Cardiac septum (tissue), 1 donor: ENCODE results near the gene CEP295NL. TPM values are rescaled to one million over a fixed set of nuclear protein-coding genes. Genes with fewer than 3 reads are reported as not detected.
"Not testable (repeated sequence)": the region's sequence is repeated elsewhere in the genome, so short reads cannot be mapped to it uniquely, and the experiment has no call there.

Source experiments
- DNase-seq: peaks from one replicate; pipeline ENCODE4 v3.0.0-alpha.2; 2020; ENCODE audit warnings: low spot score
- intact Hi-C: fragments of 100-400 bp; cut with DNase I; formaldehyde crosslinking; loops from one replicate; pipeline ENCODE4 v1.14.0; 2022
- long read RNA-seq: library from polyadenylated mRNA; unstranded; transcript quantifications from one replicate; pipeline ENCODE4 v2.0.0, GENCODE V29; 2021
- total RNA-seq: library from RNA; stranded (reverse); fragmentation: NEBNext Ultra II Directional; extraction: Animal tissue kit (Norgen Biotek cat#: 25700); gene quantifications from one replicate; pipeline ENCODE4 v1.2.1, GENCODE V29; 2021
- donor health status: DM: no; HTN: no; CAD: no.

CEP295NL gene, protein sequence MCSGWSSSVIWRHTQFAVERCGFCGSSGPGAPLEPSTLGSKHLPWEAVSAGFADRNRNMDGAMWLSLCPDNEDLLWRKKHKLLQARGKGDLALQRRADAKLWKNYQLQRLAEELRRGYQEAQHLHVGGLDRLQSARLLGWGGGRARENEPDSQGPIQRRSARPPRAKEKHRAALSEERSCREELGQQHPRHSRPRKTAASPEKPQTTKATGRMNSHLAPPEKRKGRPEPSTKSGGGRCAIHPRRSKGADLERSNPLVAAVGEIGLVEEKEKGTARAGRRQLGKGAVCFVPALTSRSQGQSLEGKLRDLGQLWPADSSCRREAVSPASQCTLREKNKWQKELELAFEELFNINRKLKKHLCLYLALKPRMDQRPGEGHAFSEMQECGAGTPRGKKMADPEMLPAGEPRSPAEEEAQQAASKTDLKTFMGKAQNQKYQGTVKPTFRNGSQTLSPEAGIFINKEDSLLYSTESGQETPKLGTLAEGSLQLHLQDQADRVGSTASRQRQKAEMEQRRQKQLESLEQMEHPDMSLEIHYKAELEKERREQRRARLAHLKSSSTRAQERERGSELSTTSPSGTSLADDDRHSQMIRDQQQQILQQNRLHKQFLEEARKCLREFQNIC
- 1.6 TPM for total RNA-seq
- long read RNA-seq = 0 reads

DNA sequence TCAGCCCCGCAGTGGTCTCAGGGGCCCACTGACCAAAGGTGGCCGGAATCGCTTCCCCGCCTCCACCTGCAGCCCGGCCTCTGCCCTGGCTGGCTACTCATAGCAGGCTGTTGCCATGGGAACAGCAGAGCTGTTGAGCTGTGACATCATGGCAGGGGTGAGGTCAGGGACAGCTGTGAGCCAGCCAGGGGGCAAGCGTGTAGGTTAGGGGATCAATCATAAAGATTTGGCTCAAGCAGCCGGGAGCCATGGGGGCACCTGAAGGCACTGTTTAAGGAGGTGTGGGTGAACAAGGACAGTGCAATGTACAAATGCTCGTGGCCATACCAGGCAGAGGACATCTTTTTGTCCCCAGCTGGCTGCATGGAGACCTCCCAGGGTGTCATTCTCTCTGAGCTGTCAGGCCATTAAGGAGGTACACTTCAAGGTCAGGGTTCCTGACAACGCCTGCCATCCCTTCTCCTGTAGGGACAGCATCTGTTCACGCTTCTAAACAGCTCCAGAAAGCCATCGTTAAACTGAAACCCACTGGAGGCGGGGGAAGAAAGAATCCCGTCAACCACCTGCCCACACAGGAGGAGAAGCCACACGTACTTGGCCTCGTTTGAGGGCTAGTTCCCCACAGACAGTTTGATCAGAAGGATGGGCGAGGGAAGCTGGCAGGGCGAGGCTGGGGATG lies at the start of gene CEP295NL:
TSS of gene CEP295NL (minus strand) at position 101 of the 679 bp plus-strand sequence. CDS start 1,373 bp downstream, outside the sequence.
- DNase-seq = no peak
- intact Hi-C loops = no loop called here

- intact Hi-C loops = no loop called here
- DNase-seq = no peak
Measured at GRCh38 chr17:78952706-78953105, 49.7 kb upstream of the CEP295NL start.

DNA sequence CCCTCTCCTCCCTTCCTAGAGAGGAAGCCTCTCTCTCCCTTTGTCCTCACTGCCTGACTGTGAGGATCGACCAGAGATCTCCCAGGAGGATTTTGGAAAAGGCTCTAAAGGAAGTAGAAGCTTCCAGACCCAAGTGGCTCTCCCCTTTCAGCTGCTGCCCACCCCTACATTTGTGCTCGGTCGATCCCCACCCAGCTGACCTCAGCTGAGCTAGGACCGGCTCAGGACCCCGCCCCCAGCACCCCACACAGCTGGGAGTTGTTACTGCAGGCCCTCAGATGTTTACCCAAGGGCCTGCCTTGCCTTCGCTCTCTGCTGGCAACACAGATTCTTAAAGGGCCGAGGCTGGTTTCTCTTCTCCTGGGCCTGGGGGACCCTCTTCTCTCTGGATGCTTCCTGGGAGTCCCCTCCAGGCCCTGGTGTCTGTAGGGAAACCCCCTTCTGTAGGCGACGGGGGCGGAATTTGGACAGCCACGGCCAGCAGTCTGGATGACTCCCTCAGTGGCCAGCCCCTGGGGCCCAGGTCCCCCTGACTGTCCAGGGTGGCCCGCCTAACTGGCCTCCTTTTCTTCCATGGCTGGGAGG lies 49.1 kb upstream of the CEP295NL start:
- DNase-seq = no peak
- intact Hi-C loops = no loop called here

GRCh38 chr17:78950870-78951269 lies 47.9 kb upstream of the CEP295NL start:
- intact Hi-C loops = no loop called here
- no peak for DNase-seq

DNA sequence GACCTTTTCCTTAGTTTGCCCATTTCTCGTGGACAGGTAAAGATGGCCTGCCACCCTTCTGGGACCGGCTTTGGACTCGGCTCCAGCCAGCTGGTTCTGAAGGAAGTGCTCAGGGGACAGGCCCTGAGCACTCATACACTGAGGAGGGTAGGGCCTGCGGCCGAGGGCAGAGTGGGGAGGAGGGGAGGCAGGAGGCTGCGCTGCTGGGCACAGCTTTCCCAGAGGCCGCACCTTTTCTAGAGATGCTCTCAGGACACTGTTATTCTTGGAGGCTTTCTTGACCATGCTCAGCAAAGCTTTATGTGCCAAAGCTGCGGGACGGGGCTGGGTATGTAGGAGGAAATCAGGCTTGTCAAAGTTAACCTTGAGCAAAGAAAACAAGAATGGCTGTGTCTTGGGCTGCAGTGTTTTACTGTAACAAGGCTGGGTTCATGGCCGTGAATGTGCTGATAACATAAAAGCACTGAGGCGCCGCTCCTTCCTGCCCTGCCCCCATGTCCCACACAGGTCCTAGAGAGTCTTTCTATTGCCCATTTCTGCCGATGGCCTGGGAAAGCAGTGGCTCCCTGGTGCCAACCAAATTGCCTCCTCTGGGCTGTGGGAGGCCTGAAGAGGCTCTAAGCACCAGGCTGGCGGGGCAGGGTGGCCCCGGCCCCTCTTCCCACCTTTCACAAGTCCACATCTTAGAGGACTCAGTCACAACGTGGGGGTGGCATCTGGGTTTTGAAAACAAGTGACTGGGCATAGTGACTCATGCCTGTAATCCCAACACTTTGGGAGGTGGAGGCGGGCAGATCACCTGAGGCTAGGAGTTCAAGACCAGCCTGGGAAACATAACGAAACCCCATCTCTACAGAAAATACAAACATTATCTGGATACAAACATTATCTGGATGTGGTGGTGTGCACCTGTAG lies 44.5 kb upstream of the CEP295NL start:
- intact Hi-C loops = no loop called here
- DNase-seq = no peak

- intact Hi-C loops = no loop called here
- no peak for DNase-seq
Measured at GRCh38 chr17:78946631-78947030, 43.6 kb upstream of the CEP295NL start.

- intact Hi-C loops = no loop called here
- no peak for DNase-seq
Measured at GRCh38 chr17:78946131-78946530, 43.1 kb upstream of the CEP295NL start.

GRCh38 chr17:78945455-78945854 lies 42.5 kb upstream of the CEP295NL start:
- DNase-seq, intact Hi-C loops: not testable (repeated sequence)

- intact Hi-C loops = no loop called here
- DNase-seq = no peak
Measured at GRCh38 chr17:78944956-78945355, 42.0 kb upstream of the CEP295NL start.

DNA sequence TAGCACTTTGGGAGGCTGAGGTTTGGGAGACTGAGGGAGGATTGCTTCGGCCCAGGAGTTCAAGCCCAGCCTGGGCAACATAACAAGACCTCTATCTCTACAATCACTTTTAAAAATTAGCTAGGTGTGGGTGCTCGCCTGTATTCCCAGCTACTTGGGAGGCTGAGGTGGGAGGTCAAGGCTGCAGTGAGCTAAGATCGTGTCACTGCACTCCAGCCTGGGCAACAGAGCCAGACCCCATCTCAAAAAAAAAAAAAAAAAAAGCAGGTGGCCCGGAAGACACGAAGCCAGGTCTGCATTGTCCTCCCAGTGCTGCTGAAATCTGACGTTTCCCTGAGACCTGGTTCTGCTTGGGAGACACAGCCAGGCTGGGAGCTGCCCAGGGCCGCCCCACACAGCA lies 41.0 kb upstream of the CEP295NL start:
- DNase-seq = no peak
- intact Hi-C loops = no loop called here

DNA sequence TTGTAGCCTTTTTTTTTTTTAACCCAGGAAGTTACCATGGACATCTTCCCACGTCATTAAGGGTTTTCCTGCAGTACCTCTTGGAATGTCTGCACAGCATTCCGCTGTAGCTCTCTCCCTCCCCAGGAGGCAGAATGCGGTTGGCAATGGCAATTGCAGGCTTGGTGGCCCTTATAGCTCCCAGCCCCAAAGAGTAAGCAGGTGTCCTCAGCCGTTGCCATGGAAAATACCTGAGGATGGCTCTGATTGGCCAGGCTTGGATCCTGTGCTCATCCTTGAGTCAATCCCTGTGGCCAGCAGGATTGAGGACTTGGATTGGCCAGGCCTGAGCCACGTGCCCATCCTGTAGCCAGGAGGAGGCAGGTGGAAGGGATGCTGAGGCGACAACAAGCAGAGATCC lies 37.7 kb upstream of the CEP295NL start:
- DNase-seq = no peak
- intact Hi-C loops = no loop called here

GRCh38 chr17:78940258-78940657 lies 37.3 kb upstream of the CEP295NL start:
- DNase-seq = no peak
- intact Hi-C loops = no loop called here

DNA sequence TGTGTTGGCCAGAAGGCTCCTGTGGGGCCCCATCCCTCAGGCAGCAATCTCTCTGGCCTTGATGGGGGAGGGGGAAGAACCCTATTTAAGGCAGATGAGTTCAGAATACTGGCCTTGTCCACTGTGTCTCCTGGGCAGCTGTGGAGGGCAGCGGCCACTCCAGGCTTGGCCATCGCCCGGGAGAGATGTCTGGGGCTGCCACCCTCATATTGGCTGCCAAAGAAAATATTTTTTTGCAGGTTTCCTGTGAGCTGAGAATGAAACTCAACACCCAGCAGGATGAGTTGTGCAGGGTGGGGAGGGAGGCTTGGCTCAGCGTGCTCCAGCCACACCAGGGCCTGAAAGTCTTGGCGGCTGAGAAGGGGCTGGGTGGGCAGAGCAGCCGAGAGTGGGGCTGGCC lies 36.6 kb upstream of the CEP295NL start:
- intact Hi-C loops = no loop called here
- DNase-seq = no peak

GRCh38 chr17:78937561-78937960 lies 34.6 kb upstream of the CEP295NL start:
- no peak for DNase-seq
- intact Hi-C loops = no loop called here

- intact Hi-C loops = no loop called here
- DNase-seq = no peak
Measured at GRCh38 chr17:78935419-78936323, 32.7 kb upstream of the CEP295NL start.

GRCh38 chr17:78934681-78935418 lies 31.8 kb upstream of the CEP295NL start:
- intact Hi-C loops = loop anchor here (5.0 kb wide), 2 partner anchors 37 to 53 kb away; no protein-coding TSS in a partner anchor
- no peak for DNase-seq

DNA sequence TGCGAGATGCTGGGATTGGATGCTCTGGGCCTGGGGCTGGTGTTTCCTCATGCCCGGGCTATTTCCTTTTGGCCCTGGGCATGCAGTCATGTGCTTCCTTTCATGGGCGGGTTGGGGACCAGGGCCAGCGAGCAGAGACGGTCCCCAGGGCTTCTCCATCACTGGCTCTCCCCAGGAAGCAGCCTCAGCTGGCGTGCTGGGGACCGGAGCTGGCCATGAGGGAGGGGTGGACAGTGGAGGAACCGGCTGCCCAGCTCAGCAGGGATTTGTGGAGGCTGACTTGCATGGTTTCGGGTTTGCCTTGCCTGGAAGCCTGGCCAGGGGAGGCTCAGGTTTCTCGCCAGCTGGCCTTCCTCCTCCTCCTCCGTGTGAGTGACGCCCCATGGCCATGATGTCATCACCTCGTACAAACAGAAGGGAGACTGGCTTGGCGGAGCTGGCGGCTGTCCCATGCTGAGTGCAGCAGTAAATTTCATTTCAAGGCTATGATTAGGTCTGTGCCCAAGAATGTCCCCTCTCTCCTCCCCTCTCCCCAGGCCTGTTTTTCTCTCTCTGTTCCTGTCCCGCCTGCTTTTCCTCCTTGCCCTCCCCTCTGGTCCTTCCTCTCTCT lies 31.1 kb upstream of the CEP295NL start:
- peak; percentile 94 for DNase-seq
- intact Hi-C loops = loop anchor here (5.0 kb wide), 2 partner anchors 38 to 52 kb away; no protein-coding TSS in a partner anchor
